Osteocyte (in vitro differentiated cells): ENCODE data around the gene FOXL3. TPM values are rescaled to one million over a fixed set of nuclear protein-coding genes. Genes with fewer than 3 reads are reported as not detected.

Experiments used
- DNase-seq: peaks from one replicate; pipeline ENCODE4 v3.0.0; 2021; ENCODE audit warnings: mixed read lengths; ENCODE audit not compliant: unreplicated experiment; ENCODE audit errors: extremely low spot score
- H3K27ac Mint-ChIP-seq: one replicate; pipeline ENCODE4 v1.8.0; 2021; ENCODE audit warnings: mild to moderate bottlenecking, mixed read lengths; ENCODE audit not compliant: unreplicated experiment
- H3K27me3 Mint-ChIP-seq: one replicate; pipeline ENCODE4 v1.8.0; 2021; ENCODE audit warnings: mixed read lengths; ENCODE audit not compliant: unreplicated experiment
- H3K36me3 Mint-ChIP-seq: one replicate; pipeline ENCODE4 v1.8.0; 2021; ENCODE audit warnings: mixed read lengths; ENCODE audit not compliant: unreplicated experiment
- H3K4me1 Mint-ChIP-seq: one replicate; pipeline ENCODE4 v1.8.0; 2021; ENCODE audit warnings: mixed read lengths; ENCODE audit not compliant: unreplicated experiment
- H3K4me3 Mint-ChIP-seq: one replicate; pipeline ENCODE4 v1.8.0; 2021; ENCODE audit warnings: mild to moderate bottlenecking, moderate library complexity, mixed read lengths; ENCODE audit not compliant: unreplicated experiment
- H3K9me3 Mint-ChIP-seq: one replicate; pipeline ENCODE4 v1.8.0; 2021; ENCODE audit warnings: mixed read lengths; ENCODE audit not compliant: unreplicated experiment
- CTCF ChIP-seq: fragments of 200-600 bp; sonication (generic); IDR thresholded peaks from 2 replicates; pipeline ENCODE4 v1.5.0; 2021; ENCODE audit warnings: antibody characterized with exemption, mild to moderate bottlenecking, moderate library complexity
- total RNA-seq: library from RNA; stranded (reverse); gene quantifications from 2 replicates; pipeline ENCODE4 v1.2.1, GENCODE V29; 2021

Gene FOXL3
- total RNA-seq, 1 donor from 2014 or later: not detected

GRCh38 chr7:274266-274665 is 15.7 kb upstream of the FOXL3 start:
- Mint-ChIP-seq H3K27me3 (peaks cover 18% of the 10 kb centered on the region), H3K9me3 (peaks cover 8% of the 10 kb centered on the region), H3K27ac (no peak overlapping the region), H3K4me1 (peaks cover 10% of the 10 kb centered on the region), H3K36me3 (peaks cover 3% of the 10 kb centered on the region), H3K4me3 (no peak overlapping the region)
- DNase-seq: no peak
- no peak for TF ChIP-seq CTCF

- Mint-ChIP-seq H3K27ac (no peak overlapping the region), H3K9me3 (peaks cover 8% of the 10 kb centered on the region), H3K36me3 (peaks cover 3% of the 10 kb centered on the region), H3K27me3 (peaks cover 34% of the 10 kb centered on the region), H3K4me3 (no peak overlapping the region), H3K4me1 (peaks cover 4% of the 10 kb centered on the region)
- DNase-seq: no peak
- no peak for TF ChIP-seq CTCF
Observed at GRCh38 chr7:276230-276835, 13.6 kb upstream of the FOXL3 start.

- no peak overlapping the region for H3K27ac Mint-ChIP-seq
- no peak for TF ChIP-seq CTCF
- H3K27me3 Mint-ChIP-seq: peaks cover 38% of the 10 kb centered on the region
- H3K4me1 Mint-ChIP-seq: no peaks in the 10 kb centered on the region
- H3K36me3 Mint-ChIP-seq: peaks cover 3% of the 10 kb centered on the region
- no peak overlapping the region for H3K4me3 Mint-ChIP-seq
- H3K9me3 Mint-ChIP-seq: peaks cover 8% of the 10 kb centered on the region
- no peak for DNase-seq
Observed at GRCh38 chr7:277228-277627, 12.7 kb upstream of the FOXL3 start.

- no peak for TF ChIP-seq CTCF
- H3K27me3 Mint-ChIP-seq: peaks cover 35% of the 10 kb centered on the region
- DNase-seq: no peak
- peaks cover 2% of the 10 kb centered on the region for H3K36me3 Mint-ChIP-seq
- no peak overlapping the region for H3K27ac Mint-ChIP-seq
- no peak overlapping the region for H3K4me3 Mint-ChIP-seq
- H3K4me1 Mint-ChIP-seq: no peaks in the 10 kb centered on the region
- peaks cover 6% of the 10 kb centered on the region for H3K9me3 Mint-ChIP-seq
Observed at GRCh38 chr7:278081-278480, 11.9 kb upstream of the FOXL3 start.

- Mint-ChIP-seq H3K9me3 (no peaks in the 10 kb centered on the region), H3K4me3 (no peak overlapping the region), H3K27ac (no peak overlapping the region), H3K27me3 (peaks cover 38% of the 10 kb centered on the region), H3K4me1 (no peaks in the 10 kb centered on the region), H3K36me3 (no peaks in the 10 kb centered on the region)
- TF ChIP-seq CTCF: no peak
- DNase-seq: no peak
Observed at GRCh38 chr7:279821-280220, 10.1 kb upstream of the FOXL3 start.
